HG03432 (cell line): Measurements from ENCODE around the gene KAZN.
"Not testable (repeated sequence)": the region's sequence is repeated elsewhere in the genome, so short reads cannot be mapped to it uniquely, and the experiment has no call there.

Source experiments
- ATAC-seq: cut with Tn5 transposase; IDR thresholded peaks from one replicate; pipeline ENCODE4 v1.9.1; 2021; ENCODE audit warnings: mild to moderate bottlenecking, moderate library complexity; ENCODE audit not compliant: unreplicated experiment

Gene KAZN

GRCh38 chr1:15115542-15116330, 517.3 kb downstream of the KAZN start:
- ATAC-seq, result no peak

- ATAC-seq, result no peak
These were observed 518.5 kb downstream of the KAZN start for GRCh38 chr1:15116966-15117365.

GRCh38 chr1:15117671-15118325, 519.3 kb downstream of the KAZN start:
- ATAC-seq, result no peak

- no peak for ATAC-seq
These were observed 520.1 kb downstream of the KAZN start for GRCh38 chr1:15118579-15118978.

GRCh38 chr1:15120251-15120945, 521.9 kb downstream of the KAZN start:
- ATAC-seq, result no peak

GRCh38 chr1:15122331-15122730, 523.8 kb downstream of the KAZN start:
- no peak for ATAC-seq

- ATAC-seq, result no peak
These were observed 524.8 kb downstream of the KAZN start for GRCh38 chr1:15123270-15123669.

GRCh38 chr1:15123925-15124324, 525.4 kb downstream of the KAZN start:
- ATAC-seq, result no peak

- ATAC-seq, result no peak
These were observed 526.0 kb downstream of the KAZN start for GRCh38 chr1:15124362-15125100.

GRCh38 chr1:15125101-15125745, 526.7 kb downstream of the KAZN start:
- no peak for ATAC-seq

GRCh38 chr1:15128077-15128476, 529.6 kb downstream of the KAZN start:
- ATAC-seq, result no peak

- ATAC-seq, result peak; percentile 61
These were observed 530.2 kb downstream of the KAZN start for GRCh38 chr1:15128520-15129313.

- ATAC-seq, result no peak
These were observed 531.5 kb downstream of the KAZN start for GRCh38 chr1:15129944-15130343.

- ATAC-seq, result no peak
These were observed 532.1 kb downstream of the KAZN start for GRCh38 chr1:15130607-15131006.

GRCh38 chr1:15132965-15133364, 534.5 kb downstream of the KAZN start:
- no peak for ATAC-seq

- no peak for ATAC-seq
These were observed 535.8 kb downstream of the KAZN start for GRCh38 chr1:15134285-15134684.

GRCh38 chr1:15135604-15136003, 537.1 kb downstream of the KAZN start:
- ATAC-seq, result not testable (repeated sequence)

GRCh38 chr1:15137809-15138208, 539.3 kb downstream of the KAZN start:
- ATAC-seq, result no peak

GRCh38 chr1:15139654-15140350, 541.3 kb downstream of the KAZN start:
- ATAC-seq, result no peak
